Natural killer cell (primary cell): ENCODE results near the gene GNAI1. TPM values are rescaled to one million over a fixed set of nuclear protein-coding genes. Genes with fewer than 3 reads are reported as not detected.

Experiments used
- ATAC-seq, 3 donors: fragments of 150-1000 bp in 2 of 3; fragments of 200-7000 bp in 1 of 3; cut with Tn5 transposase; 1 replicate in 1 of 3; 2 replicates in 2 of 3; pipeline ENCODE4 v1.10.0; 2021; ENCODE audit warnings: mild to moderate bottlenecking in 2 of 3, moderate library complexity in 2 of 3
- DNase-seq, 2 donors: peaks; one replicate each; pipeline versions ENCODE4 v3.0.0 to v3.0.0-alpha.2; 2013 to 2021; ENCODE audit warnings: mixed read lengths in 1 of 2
- H3K27ac ChIP-seq: one replicate; pipeline ENCODE4 v1.5.1; 2013; ENCODE audit warnings: mild to moderate bottlenecking, low read length
- H3K27me3 ChIP-seq: one replicate; pipeline ENCODE4 v1.6.1; 2013; ENCODE audit warnings: low read length; ENCODE audit not compliant: control insufficient read depth, insufficient read depth
- H3K36me3 ChIP-seq: one replicate; pipeline ENCODE4 v1.6.1; 2013; ENCODE audit warnings: low read length; ENCODE audit not compliant: control insufficient read depth, insufficient read depth
- H3K4me1 ChIP-seq: one replicate; pipeline ENCODE4 v1.6.1; 2013; ENCODE audit warnings: low read length; ENCODE audit not compliant: control insufficient read depth, insufficient read depth
- H3K4me3 ChIP-seq: one replicate; pipeline ENCODE4 v1.5.1; 2013; ENCODE audit warnings: low read length
- H3K9me3 ChIP-seq: one replicate; pipeline ENCODE4 v1.6.1; 2013; ENCODE audit warnings: low read length; ENCODE audit not compliant: control insufficient read depth, insufficient read depth
- H3K27ac Mint-ChIP-seq, 2 donors: one replicate each; pipeline ENCODE4 v1.8.0; 2022; ENCODE audit warnings: mild to moderate bottlenecking in 2 of 2, mixed read lengths in 2 of 2, moderate library complexity in 1 of 2
- H3K27me3 Mint-ChIP-seq, 2 donors: one replicate each; pipeline ENCODE4 v1.8.0; 2022; ENCODE audit warnings: low read depth in 2 of 2, mixed read lengths in 2 of 2
- H3K36me3 Mint-ChIP-seq: one replicate; pipeline ENCODE4 v1.8.0; 2022; ENCODE audit warnings: mixed read lengths
- H3K4me1 Mint-ChIP-seq, 2 donors: one replicate each; pipeline ENCODE4 v1.8.0; 2022; ENCODE audit warnings: mixed read lengths in 2 of 2
- H3K4me3 Mint-ChIP-seq: one replicate; pipeline ENCODE4 v1.8.0; 2022; ENCODE audit warnings: mild to moderate bottlenecking, moderate library complexity, mixed read lengths
- H3K9me3 Mint-ChIP-seq, 2 donors: one replicate each; pipeline ENCODE4 v1.8.0; 2022; ENCODE audit warnings: mixed read lengths in 2 of 2
- WGBS: methylation state at CpG from one replicate; pipeline ENCODE4 v1.1.7; 2013; ENCODE audit warnings: missing lambda C conversion rate; ENCODE audit not compliant: insufficient coverage; 5-methylcytosine and 5-hydroxymethylcytosine counted together
- intact Hi-C: fragments of 100-400 bp; cut with micrococcal nuclease; formaldehyde crosslinking; loops from one replicate; pipeline ENCODE4 v1.14.2; 2022
- total RNA-seq, 4 donors: library from RNA; stranded (reverse); fragments of 120-200 nt in 1 of 4; gene quantifications; one replicate each; pipeline versions ENCODE4 v1.2.3 to v1.2.4, GENCODE V29; 2013 to 2022
- TF ChIP-seq, protein P1 (sequence below): fragments of 200-600 bp; IDR thresholded peaks from one replicate; pipeline ENCODE4 v1.8.0; 2022; ENCODE audit warnings: antibody characterized with exemption

Gene GNAI1
- total RNA-seq, 3 donors from 2014 or later (not counting 1 experiment from before 2014, with no cell fraction given) = 0.59 to 1.1 (median 0.68) TPM

DNA sequence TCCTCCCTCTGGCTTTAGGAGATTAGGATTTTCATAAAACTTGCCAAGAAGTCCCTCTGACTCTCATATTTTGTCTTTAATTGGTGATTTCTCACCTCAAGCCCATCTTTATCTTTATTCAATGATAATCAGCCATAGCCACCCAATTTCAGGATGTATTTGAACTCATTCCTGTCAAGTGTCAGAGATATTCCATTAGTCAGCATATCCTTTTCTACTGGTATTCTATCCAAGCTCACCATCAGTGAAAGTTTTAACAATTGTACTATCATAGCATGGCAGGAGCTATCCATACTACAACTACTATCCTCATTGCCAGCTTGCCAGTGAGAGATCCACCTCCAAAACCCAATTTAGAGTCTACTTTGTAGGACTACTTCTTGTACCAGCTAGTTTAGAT lies 114.6 kb downstream of the GNAI1 start:
- H3K36me3 ChIP-seq = no peaks in the 10 kb centered on the region
- no peaks in the 10 kb centered on the region for H3K27me3 ChIP-seq
- TF ChIP-seq, protein P1, sequence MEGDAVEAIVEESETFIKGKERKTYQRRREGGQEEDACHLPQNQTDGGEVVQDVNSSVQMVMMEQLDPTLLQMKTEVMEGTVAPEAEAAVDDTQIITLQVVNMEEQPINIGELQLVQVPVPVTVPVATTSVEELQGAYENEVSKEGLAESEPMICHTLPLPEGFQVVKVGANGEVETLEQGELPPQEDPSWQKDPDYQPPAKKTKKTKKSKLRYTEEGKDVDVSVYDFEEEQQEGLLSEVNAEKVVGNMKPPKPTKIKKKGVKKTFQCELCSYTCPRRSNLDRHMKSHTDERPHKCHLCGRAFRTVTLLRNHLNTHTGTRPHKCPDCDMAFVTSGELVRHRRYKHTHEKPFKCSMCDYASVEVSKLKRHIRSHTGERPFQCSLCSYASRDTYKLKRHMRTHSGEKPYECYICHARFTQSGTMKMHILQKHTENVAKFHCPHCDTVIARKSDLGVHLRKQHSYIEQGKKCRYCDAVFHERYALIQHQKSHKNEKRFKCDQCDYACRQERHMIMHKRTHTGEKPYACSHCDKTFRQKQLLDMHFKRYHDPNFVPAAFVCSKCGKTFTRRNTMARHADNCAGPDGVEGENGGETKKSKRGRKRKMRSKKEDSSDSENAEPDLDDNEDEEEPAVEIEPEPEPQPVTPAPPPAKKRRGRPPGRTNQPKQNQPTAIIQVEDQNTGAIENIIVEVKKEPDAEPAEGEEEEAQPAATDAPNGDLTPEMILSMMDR = no peak
- Mint-ChIP-seq H3K4me1 (no peaks in the 10 kb centered on the region), H3K27me3 (peaks cover 0 to 3% of the 10 kb centered on the region in 2 donors), H3K9me3 (peaks cover 6 to 10% of the 10 kb centered on the region in 2 donors), H3K27ac (no peak overlapping the region), H3K36me3 (no peaks in the 10 kb centered on the region), H3K4me3 (no peak overlapping the region)
- intact Hi-C loops = no loop called here
- H3K9me3 ChIP-seq = no peaks in the 10 kb centered on the region
- no peak overlapping the region for H3K4me3 ChIP-seq
- no peaks in the 10 kb centered on the region for H3K4me1 ChIP-seq
- DNase-seq (no peak), ATAC-seq (no peak)
- H3K27ac ChIP-seq = no peak overlapping the region

DNA sequence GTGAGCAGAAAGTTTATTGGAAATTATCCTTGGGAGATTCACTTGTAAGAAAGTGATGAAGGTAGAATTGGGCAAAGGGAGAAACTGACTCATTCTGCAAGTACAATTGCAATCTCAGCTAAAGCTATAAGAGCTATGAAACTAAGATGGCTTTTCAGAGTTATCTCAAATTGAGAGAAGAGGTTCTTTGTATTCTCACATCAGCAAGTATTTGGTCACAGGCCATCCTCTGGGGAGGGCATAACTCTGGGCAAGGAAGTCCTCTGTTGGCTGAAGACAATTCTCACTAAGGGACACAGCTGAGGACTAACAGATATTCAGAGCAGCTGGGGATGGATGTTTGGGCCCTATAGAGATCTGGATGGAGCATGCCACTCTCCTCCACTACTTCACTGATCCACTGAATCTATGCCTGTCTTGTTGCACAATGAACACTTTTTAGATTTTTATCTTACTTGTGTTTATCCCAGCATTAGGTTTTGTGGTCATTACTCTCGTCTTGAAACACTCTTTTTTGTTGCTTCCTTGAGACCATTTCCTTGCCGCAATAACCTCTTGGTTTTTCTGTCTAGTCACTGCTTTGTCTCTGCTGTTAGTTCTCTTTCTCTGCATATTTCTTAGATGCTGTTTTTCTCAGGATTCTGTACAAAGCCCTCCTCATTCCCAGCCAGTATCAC lies 115.1 kb downstream of the GNAI1 start:
- no peak overlapping the region for H3K27ac Mint-ChIP-seq
- ATAC-seq = no peak
- H3K4me3 Mint-ChIP-seq = no peak overlapping the region
- H3K4me1 ChIP-seq = no peaks in the 10 kb centered on the region
- no peaks in the 10 kb centered on the region for H3K36me3 ChIP-seq
- H3K9me3 ChIP-seq = no peaks in the 10 kb centered on the region
- intact Hi-C loops = no loop called here
- H3K27me3 Mint-ChIP-seq = peaks cover 0 to 3% of the 10 kb centered on the region in 2 donors
- no peak for DNase-seq
- no peaks in the 10 kb centered on the region for H3K36me3 Mint-ChIP-seq
- H3K4me3 ChIP-seq = no peak overlapping the region
- no peak overlapping the region for H3K27ac ChIP-seq
- TF ChIP-seq, protein P1 = no peak
- H3K27me3 ChIP-seq = no peaks in the 10 kb centered on the region
- WGBS = 4% methylated on average over 2 of the region's 2 CpGs
- no peaks in the 10 kb centered on the region for H3K4me1 Mint-ChIP-seq
- peaks cover 6 to 10% of the 10 kb centered on the region in 2 donors for H3K9me3 Mint-ChIP-seq

DNA sequence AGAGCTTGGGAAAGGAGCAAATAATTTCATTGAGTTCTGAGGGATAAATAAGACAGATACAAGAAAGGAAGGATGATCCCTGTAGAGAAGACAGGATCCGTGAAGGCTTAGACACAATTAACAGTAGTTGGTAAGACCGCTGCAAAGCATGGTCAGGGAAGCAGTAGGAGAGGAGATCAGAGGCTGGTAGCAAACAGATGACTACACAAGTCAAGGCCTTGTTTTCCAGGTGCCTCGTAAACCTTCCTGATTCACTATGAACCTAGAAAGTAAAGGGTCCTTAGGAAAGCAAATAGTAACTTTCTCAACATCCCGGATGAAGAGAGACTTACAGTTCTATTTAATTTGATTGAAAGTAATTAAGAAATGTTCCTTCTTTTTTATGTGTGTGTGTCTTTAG lies 118.6 kb downstream of the GNAI1 start:
- H3K36me3 ChIP-seq = no peaks in the 10 kb centered on the region
- Mint-ChIP-seq H3K36me3 (no peaks in the 10 kb centered on the region), H3K27ac (no peak overlapping the region), H3K27me3 (peaks cover 0 to 3% of the 10 kb centered on the region in 2 donors), H3K4me3 (no peak overlapping the region), H3K9me3 (peaks cover 5 to 17% of the 10 kb centered on the region in 2 donors), H3K4me1 (no peaks in the 10 kb centered on the region)
- intact Hi-C loops = no loop called here
- no peaks in the 10 kb centered on the region for H3K27me3 ChIP-seq
- DNase-seq = no peak
- H3K27ac ChIP-seq = no peak overlapping the region
- TF ChIP-seq, protein P1 = no peak
- H3K9me3 ChIP-seq = no peaks in the 10 kb centered on the region
- no peak overlapping the region for H3K4me3 ChIP-seq
- no peak for ATAC-seq
- H3K4me1 ChIP-seq = no peaks in the 10 kb centered on the region
- WGBS = 85% methylated on average over 4 of the region's 4 CpGs

DNA sequence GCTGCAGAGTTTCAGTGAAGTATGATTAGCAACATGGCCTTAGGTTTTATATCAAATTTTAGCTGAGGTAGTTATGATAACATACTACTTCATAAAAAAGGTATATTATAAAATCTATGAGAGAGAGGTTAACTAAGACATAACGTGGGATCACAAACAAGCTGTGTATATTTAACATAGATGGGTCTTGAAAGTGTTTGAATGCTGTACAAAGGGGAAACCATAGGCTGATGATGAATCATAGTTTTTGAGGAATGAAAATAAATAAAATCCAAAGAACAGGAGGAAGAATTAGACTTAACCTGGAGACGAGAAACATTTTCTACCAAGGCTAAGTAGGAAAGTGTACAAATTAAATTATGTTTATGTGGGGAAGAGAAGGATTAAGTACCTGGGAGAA lies 119.0 kb downstream of the GNAI1 start:
- Mint-ChIP-seq H3K4me1 (no peaks in the 10 kb centered on the region), H3K27ac (no peak overlapping the region), H3K9me3 (peaks cover 5 to 17% of the 10 kb centered on the region in 2 donors), H3K4me3 (no peak overlapping the region), H3K27me3 (peaks cover 0 to 3% of the 10 kb centered on the region in 2 donors), H3K36me3 (no peaks in the 10 kb centered on the region)
- Histone ChIP-seq H3K4me1 (no peaks in the 10 kb centered on the region), H3K9me3 (no peaks in the 10 kb centered on the region), H3K4me3 (no peak overlapping the region), H3K27me3 (no peaks in the 10 kb centered on the region), H3K36me3 (no peaks in the 10 kb centered on the region), H3K27ac (no peak overlapping the region)
- 91% methylated on average over 2 of the region's 2 CpGs for WGBS
- ATAC-seq (no peak), DNase-seq (no peak)
- intact Hi-C loops = no loop called here
- TF ChIP-seq, protein P1 = no peak
